Endothelial cell (in vitro differentiated cells): ENCODE data around the gene CAMK2N2. TPM values are rescaled to one million over a fixed set of nuclear protein-coding genes. Genes with fewer than 3 reads are reported as not detected.

Experiments used
- DNase-seq: peaks from one replicate; pipeline ENCODE4 v3.0.0; 2021; ENCODE audit warnings: low spot score
- H3K27ac Mint-ChIP-seq: one replicate; pipeline ENCODE4 v1.8.0; 2021; ENCODE audit warnings: mixed read lengths, inconsistent platforms; ENCODE audit not compliant: unreplicated experiment
- H3K27me3 Mint-ChIP-seq: one replicate; pipeline ENCODE4 v1.8.0; 2021; ENCODE audit warnings: mild to moderate bottlenecking, moderate library complexity, mixed read lengths, inconsistent platforms; ENCODE audit not compliant: unreplicated experiment
- H3K36me3 Mint-ChIP-seq: one replicate; pipeline ENCODE4 v1.8.0; 2021; ENCODE audit warnings: mild to moderate bottlenecking, low read depth, mixed read lengths, inconsistent platforms; ENCODE audit not compliant: unreplicated experiment
- H3K4me1 Mint-ChIP-seq: one replicate; pipeline ENCODE4 v1.8.0; 2021; ENCODE audit warnings: mild to moderate bottlenecking, mixed read lengths, inconsistent platforms; ENCODE audit not compliant: unreplicated experiment
- H3K4me3 Mint-ChIP-seq: one replicate; pipeline ENCODE4 v1.8.0; 2021; ENCODE audit warnings: mild to moderate bottlenecking, mixed read lengths, inconsistent platforms; ENCODE audit not compliant: unreplicated experiment
- H3K9me3 Mint-ChIP-seq: one replicate; pipeline ENCODE4 v1.8.0; 2021; ENCODE audit warnings: mixed read lengths, inconsistent platforms; ENCODE audit not compliant: unreplicated experiment
- CTCF ChIP-seq: fragments of 200-600 bp; sonication (generic); IDR thresholded peaks from one replicate; pipeline ENCODE4 v1.5.0; 2021; ENCODE audit warnings: antibody characterized with exemption; ENCODE audit not compliant: unreplicated experiment
- total RNA-seq: library from RNA; stranded (reverse); fragmentation: NEBNext Ultra II Directional; extraction: Animal tissue kit (Norgen Biotek cat#: 25700); gene quantifications from one replicate; pipeline ENCODE4 v1.2.1, GENCODE V29; 2021; ENCODE audit not compliant: unreplicated experiment

CAMK2N2 gene
- total RNA-seq, 1 donor from 2014 or later = not detected

GRCh38 chr3:184240384-184241140 is 20.8 kb downstream of the CAMK2N2 start:
- no peak for TF ChIP-seq CTCF
- DNase-seq = peak; percentile 58
- no peaks in the 10 kb centered on the region for H3K9me3 Mint-ChIP-seq
- H3K4me3 Mint-ChIP-seq = no peak overlapping the region
- no peak overlapping the region for H3K27ac Mint-ChIP-seq
- H3K36me3 Mint-ChIP-seq = peaks cover 27% of the 10 kb centered on the region
- H3K27me3 Mint-ChIP-seq = peaks cover 15% of the 10 kb centered on the region
- peaks cover 9% of the 10 kb centered on the region for H3K4me1 Mint-ChIP-seq

GRCh38 chr3:184239708-184240107 is 21.6 kb downstream of the CAMK2N2 start:
- H3K27me3 Mint-ChIP-seq = peaks cover 17% of the 10 kb centered on the region
- no peak overlapping the region for H3K4me3 Mint-ChIP-seq
- peaks cover 12% of the 10 kb centered on the region for H3K4me1 Mint-ChIP-seq
- H3K27ac Mint-ChIP-seq = no peak overlapping the region
- DNase-seq = no peak
- H3K9me3 Mint-ChIP-seq = no peaks in the 10 kb centered on the region
- H3K36me3 Mint-ChIP-seq = peaks cover 22% of the 10 kb centered on the region
- no peak for TF ChIP-seq CTCF

GRCh38 chr3:184239221-184239620 is 22.1 kb downstream of the CAMK2N2 start:
- Mint-ChIP-seq H3K9me3 (no peaks in the 10 kb centered on the region), H3K27ac (peak overlapping the region; percentile 67)

GRCh38 chr3:184238246-184238818 is 23.0 kb downstream of the CAMK2N2 start:
- H3K27me3 Mint-ChIP-seq = peaks cover 21% of the 10 kb centered on the region

More at GRCh38 chr3:184239221-184239620, 22.1 kb downstream of the CAMK2N2 start:
- Mint-ChIP-seq H3K4me3 (no peak overlapping the region), H3K36me3 (peaks cover 18% of the 10 kb centered on the region), H3K27me3 (peaks cover 16% of the 10 kb centered on the region), H3K4me1 (peaks cover 12% of the 10 kb centered on the region)
- no peak for DNase-seq
- TF ChIP-seq CTCF = no peak

More at GRCh38 chr3:184238246-184238818, 23.0 kb downstream of the CAMK2N2 start:
- peaks cover 18% of the 10 kb centered on the region for H3K36me3 Mint-ChIP-seq
- peaks cover 12% of the 10 kb centered on the region for H3K4me1 Mint-ChIP-seq
- no peak for TF ChIP-seq CTCF
- no peaks in the 10 kb centered on the region for H3K9me3 Mint-ChIP-seq
- no peak overlapping the region for H3K27ac Mint-ChIP-seq
- H3K4me3 Mint-ChIP-seq = no peak overlapping the region
- DNase-seq = no peak
